ENCODE data around the gene EYA2. TPM values are rescaled to one million over a fixed set of nuclear protein-coding genes. Genes with fewer than 3 reads are reported as not detected.

Gene EYA2
- total RNA-seq, 1 donor: 1.6 TPM

- TF ChIP-seq CTCF (IDR thresholded peaks at IDR 0.05; ENCODE audit: insufficient read depth, low read length): no peak
- peak; percentile 71 for DNase-seq (ENCODE audit: low read depth)
- H3K4me3 ChIP-seq (ENCODE audit: low read depth, low read length): no peak overlapping the region
Observed at GRCh38 chr20:46984405-46984804, 89.8 kb downstream of the EYA2 start.

DNA sequence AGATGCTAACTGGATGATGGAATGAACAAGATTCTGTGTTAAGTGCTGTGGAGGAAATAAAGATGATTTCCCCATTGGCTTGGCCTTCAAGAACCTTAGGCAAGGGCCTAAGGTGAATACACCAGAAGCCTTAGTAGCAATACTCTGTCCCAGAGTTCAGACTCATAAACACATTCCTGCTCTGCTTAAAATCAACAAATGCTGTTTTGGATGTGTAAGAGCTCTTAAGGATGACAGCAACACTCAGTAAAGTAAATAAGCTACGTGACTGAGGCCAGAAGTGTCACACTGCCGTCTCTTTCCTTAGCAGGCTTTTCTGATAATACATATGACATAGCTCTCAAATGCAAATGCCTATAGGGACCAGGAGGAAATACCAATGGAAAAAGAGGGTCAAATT is 90.6 kb downstream of the EYA2 start:
- no peak for DNase-seq (ENCODE audit: low read depth)
- TF ChIP-seq CTCF (IDR thresholded peaks at IDR 0.05; ENCODE audit: insufficient read depth, low read length): no peak

GRCh38 chr20:46985671-46986070 is 91.0 kb downstream of the EYA2 start:
- no peak overlapping the region for H3K4me3 ChIP-seq (ENCODE audit: low read depth, low read length)
- TF ChIP-seq CTCF (IDR thresholded peaks at IDR 0.05; ENCODE audit: insufficient read depth, low read length): no peak
- peak; percentile 43 for DNase-seq (ENCODE audit: low read depth)

More for the DNA sequence above, 90.6 kb downstream of the EYA2 start:
- no peak overlapping the region for H3K4me3 ChIP-seq (ENCODE audit: low read depth, low read length)

DNA sequence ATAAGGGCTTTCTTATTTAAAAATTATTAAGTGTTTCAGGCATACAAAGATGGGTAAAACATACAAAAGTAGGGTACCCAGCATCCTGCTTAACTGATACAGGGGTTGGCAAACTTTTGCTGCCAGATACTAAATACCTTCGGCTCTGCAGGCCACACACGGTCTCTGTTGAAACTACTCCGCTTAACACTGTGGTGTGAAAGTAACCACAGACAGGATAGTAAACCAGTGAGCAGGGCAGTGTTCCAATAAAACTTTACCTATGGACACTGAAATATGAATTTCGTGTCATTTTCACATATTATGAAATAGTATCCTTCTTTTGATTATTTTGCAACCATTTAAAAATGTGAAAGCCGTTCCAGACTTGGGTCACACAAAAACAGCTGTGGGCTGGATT is 92.4 kb downstream of the EYA2 start:
- H3K4me3 ChIP-seq (ENCODE audit: low read depth, low read length): no peak overlapping the region
- no peak for TF ChIP-seq CTCF (IDR thresholded peaks at IDR 0.05; ENCODE audit: insufficient read depth, low read length)
- DNase-seq (ENCODE audit: low read depth): no peak

DNA sequence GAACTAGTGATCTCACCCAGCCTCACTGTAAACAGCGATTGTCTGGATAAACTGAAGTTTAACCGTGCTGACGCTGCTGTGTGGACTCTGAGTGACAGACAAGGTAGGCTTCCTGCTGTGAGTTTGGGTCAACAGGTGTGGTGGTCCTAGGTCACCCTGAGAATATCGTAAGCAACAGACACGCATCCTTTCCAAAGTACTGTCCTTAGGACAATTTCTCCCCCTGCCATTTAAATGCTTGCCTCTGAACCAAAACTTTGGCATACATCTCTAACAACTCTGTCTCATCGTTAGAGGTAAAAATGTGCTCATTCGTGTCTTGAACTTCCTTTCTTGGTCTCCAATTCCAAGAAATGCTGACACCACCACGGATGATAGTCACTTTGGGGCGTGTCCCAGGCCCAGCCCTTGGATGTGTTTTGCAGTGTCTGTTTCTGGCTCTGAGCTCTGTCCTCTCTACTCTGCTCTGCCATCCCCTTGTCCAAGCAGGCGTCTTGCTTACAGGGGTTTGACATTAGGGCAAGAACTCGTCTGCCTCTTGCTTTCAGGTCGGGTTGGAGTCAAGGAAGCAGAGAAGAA is 95.5 kb downstream of the EYA2 start:
- no peak for TF ChIP-seq CTCF (IDR thresholded peaks at IDR 0.05; ENCODE audit: insufficient read depth, low read length)
- DNase-seq (ENCODE audit: low read depth): no peak
- H3K4me3 ChIP-seq (ENCODE audit: low read depth, low read length): no peak overlapping the region

GRCh38 chr20:46990596-46991104 is 96.0 kb downstream of the EYA2 start:
- H3K4me3 ChIP-seq (ENCODE audit: low read depth, low read length): no peak overlapping the region
- DNase-seq (ENCODE audit: low read depth): peak; percentile 6
- no peak for TF ChIP-seq CTCF (IDR thresholded peaks at IDR 0.05; ENCODE audit: insufficient read depth, low read length)

DNA sequence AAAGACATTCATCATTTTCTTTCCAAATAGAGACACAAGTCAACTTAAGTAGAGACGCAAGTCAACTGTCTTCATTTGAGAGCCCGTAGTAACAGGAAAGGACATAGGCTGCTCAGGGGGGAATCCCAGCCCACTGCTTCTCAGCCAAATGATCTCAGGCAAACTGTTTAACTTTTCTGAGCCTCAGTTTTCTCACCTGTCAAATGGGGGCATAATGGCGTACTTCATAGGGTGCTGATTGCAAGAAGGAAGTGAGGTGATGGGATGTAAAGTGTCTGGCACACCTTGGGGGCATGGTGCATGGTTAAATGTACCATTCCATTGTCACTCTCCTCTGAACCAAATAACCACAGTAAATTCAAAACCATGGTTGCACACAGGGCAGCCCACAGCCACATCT is 96.5 kb downstream of the EYA2 start:
- no peak overlapping the region for H3K4me3 ChIP-seq (ENCODE audit: low read depth, low read length)
- TF ChIP-seq CTCF (IDR thresholded peaks at IDR 0.05; ENCODE audit: insufficient read depth, low read length): no peak
- DNase-seq (ENCODE audit: low read depth): no peak

Measured in fibroblast of the aortic adventitia (primary cell).